CD4-positive, alpha-beta T cell treated with Interleukin-21 for 1 hour (primary cell): ENCODE data around the gene KRT13.

Source experiments
- DNase-seq: peaks from one replicate; pipeline ENCODE4 v3.0.0-alpha.2; 2020

The KRT13 gene

DNA sequence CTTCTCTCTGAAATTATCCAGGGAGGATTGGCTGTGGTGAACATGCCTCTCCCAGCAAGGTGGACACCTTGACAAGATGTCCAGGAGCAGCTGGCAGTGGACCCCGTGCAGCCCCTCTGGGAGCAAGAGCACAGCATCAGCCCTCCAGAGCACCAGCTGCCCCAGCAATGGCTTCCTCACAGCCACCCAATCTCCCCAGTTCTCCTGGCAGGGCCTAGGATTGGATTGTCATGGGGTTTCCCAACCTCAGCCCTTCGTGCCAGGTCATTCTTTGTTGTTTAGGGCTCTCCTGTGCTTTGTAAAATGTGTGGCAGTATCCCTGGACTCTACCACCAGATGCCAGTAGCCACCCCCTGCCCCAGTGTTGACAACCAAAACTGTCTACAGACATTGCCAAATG is 13.9 kb downstream of the KRT13 start:
- DNase-seq, result no peak

- no peak for DNase-seq
These were observed 15.1 kb downstream of the KRT13 start for GRCh38 chr17:41490000-41490990.

- no peak for DNase-seq
These were observed 15.9 kb downstream of the KRT13 start, which contains the start of gene KRT36 for GRCh38 chr17:41489531-41489930. KRT36 (minus strand) TSS chr17:41489910; CDS start chr17:41489864, 46 bp downstream.

DNA sequence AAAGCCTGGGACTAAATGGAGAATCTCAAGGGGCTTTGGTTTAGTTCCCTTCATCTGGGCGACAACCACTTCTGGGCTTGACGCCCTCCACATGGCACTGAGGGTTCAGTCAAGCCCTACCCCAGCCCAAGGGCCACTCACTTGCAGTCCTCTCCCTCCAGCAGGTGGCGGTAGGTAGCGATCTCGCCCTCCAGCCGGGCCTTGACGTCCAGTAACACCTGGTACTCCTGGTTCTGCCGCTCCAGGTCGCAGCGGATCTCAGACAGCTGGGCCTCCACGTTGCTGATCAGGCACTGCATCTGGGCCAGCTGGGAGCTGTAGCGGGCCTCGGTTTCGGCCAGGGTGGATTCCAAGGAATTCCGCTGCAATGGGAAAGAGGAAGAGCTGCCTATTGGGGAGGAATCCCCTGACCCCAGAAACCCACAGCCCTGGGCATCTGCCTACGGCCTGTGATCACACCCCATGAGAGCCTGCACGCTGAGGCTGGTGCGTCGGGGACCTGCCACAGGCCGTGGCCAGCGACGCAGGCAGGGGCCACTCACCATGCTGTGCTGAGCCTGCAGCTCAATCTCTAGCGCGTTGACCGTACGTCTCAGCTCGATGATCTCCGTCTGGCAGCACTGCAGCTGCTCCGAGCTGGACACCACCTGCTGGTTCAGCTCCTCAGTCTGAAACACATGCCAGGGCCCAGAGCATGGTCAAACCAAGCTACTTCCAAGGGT is 18.4 kb downstream of the KRT13 start:
- DNase-seq, result no peak

GRCh38 chr17:41486316-41486715 is 19.1 kb downstream of the KRT13 start:
- no peak for DNase-seq

GRCh38 chr17:41484920-41485904 is 20.2 kb downstream of the KRT13 start:
- DNase-seq, result no peak

DNA sequence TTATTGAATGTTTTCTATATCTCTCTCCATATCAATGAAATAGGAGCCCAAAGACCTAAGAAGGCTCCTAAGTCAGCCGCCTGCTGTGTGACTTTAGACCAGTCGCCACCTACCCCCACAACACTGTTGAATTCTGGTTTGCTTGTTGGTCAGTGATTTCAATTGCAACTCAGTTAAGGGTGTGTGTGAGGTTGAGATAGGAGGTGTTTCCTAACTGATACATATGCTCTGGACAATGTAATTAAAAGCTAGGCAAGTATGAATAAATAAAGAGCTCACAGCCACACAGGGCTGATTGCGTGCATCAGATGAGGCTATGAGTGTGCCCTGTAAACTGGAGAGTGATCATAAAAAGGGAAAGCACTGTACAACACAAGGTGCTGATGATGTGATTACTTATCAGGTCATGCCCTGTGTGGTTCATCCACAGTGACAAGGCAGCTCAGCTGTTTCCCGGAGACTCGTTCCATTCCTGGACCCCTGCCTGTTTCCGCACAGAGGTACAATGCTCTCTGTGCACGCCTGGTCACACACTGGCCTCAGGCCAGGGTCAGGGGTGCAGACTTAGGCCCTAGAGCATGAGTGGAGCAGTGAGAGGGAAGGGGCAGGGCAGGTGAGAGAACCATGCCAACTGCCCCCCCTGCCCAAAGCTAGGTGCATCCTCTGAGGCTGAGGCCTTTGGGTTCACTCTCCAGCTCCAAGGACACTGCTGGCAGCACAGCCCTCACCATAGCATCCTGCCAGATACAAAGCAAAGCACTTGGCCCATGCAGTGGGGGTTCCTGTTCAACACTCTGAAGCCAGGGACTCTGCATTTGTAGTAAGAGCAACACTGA is 21.2 kb downstream of the KRT13 start:
- DNase-seq, result no peak

DNA sequence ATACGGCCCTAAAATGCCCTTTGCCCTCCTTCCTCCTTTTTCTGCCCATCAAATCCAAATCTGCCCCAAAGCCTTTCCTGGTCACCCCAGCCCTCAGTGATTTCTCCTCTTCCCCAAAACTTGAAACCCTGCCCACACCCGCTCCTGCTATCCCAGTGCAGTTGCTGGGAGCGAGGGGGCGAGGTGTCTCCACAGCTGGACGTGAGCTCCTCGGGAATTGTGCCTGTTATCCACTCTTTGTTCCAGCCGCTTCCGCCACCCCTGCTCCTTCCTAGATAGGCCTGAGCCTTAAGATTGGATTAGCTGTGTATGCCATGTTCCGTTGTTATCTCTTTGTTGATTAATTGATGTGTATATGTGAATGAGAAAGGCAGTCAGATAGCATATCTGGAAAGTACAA is 21.9 kb downstream of the KRT13 start:
- no peak for DNase-seq

GRCh38 chr17:41481036-41481435 is 24.4 kb downstream of the KRT13 start, which contains the start of gene KRT35:
KRT35 (minus strand) TSS chr17:41481151; CDS start chr17:41481097, 54 bp downstream.
- no peak for DNase-seq

- DNase-seq, result no peak
These were observed 24.8 kb downstream of the KRT13 start for GRCh38 chr17:41480581-41480980.

- no peak for DNase-seq
These were observed 25.3 kb downstream of the KRT13 start for GRCh38 chr17:41480136-41480535.

DNA sequence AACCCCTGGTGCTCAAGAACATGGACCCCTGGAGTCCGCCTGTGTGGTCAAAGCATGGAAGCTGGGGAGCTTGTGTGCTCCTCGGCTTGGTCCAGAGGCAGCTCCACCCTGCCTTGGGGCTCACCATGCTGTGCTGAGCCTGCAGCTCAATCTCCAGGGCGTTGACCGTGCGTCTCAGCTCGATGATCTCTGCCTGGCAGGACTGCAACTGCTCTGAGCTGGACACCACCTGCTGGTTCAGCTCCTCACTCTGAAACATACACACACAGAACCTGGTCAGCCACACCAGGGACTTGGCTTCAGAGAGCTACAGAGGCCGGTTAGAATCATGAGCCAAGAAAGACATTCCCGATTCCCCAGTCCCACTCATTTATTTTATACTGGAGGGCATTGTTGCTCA is 27.2 kb downstream of the KRT13 start:
- no peak for DNase-seq

GRCh38 chr17:41476866-41477815 is 28.3 kb downstream of the KRT13 start:
- no peak for DNase-seq

- no peak for DNase-seq
These were observed 30.0 kb downstream of the KRT13 start for GRCh38 chr17:41475421-41475820.

- no peak for DNase-seq
These were observed 30.5 kb downstream of the KRT13 start for GRCh38 chr17:41474863-41475262.

DNA sequence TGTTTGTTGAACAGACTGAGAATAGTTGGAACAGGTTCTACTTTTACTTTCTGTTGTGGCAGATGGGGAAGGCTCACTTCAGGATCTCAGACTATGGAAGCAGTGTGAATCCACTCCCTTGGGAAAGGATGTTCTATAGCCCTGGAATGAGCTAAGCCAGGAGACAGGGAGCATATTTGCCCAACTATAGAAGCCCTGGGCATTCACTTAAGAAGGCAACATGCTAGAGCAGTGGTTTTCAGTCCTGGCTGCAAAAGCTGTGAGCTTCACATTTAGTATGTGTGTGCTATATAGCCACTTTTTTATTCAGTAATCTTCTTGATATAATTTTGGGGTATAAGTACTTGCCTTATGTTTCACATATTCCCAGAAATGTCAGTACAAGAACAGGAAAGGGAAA is 37.1 kb downstream of the KRT13 start:
- DNase-seq, result no peak

DNA sequence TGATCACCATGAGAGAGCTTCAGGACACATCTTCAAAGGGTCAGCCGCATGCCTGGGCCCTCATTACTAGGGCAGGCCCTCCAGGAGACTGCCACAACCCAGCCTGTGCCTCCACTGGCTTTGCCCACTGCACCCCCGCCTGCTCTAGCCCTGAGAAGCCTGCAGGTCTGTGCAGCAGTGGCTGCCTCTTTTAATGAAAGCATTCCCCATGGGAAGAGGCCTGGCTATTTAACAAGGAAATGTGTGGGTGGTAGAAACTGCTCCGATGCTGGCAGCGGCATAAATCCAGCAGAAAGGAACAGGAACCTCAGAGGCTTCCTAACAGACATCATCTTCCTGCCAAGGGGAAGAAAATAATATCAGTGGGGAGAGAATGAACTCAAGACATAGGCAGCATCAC is 37.9 kb downstream of the KRT13 start:
- no peak for DNase-seq

- DNase-seq, result no peak
These were observed 38.4 kb downstream of the KRT13 start, which contains the start of gene KRT32 for GRCh38 chr17:41466988-41467387. KRT32 (minus strand) TSS chr17:41467386; CDS start chr17:41467325, 61 bp downstream.

- no peak for DNase-seq
These were observed 40.7 kb downstream of the KRT13 start for GRCh38 chr17:41464682-41465081.

DNA sequence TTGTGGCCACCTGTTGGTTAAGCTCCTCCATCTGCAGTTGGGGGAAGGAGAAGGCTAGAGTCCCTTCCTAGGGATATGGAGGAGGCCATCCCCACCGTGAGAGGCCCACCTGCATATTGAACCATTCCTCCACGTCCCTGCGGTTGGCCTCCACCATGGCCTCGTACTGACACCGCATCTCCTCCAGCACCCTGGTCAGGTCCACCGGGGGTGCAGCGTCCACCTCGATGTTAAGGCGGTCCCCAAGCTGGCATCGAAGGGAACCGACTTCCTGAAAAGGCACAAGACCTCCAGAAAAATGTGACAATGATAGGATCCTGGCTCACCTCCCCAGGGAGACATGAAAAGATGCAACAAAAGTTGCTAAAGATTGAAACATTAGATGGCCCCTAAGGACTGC is 41.2 kb downstream of the KRT13 start:
- DNase-seq, result no peak
